SK-N-SH (cell line): Measurements from ENCODE around the gene LIN52.

Experiments used
- CHD2 ChIP-seq: fragments of 150-350 bp; IDR thresholded peaks from 2 replicates; pipeline ENCODE4 v1.6.1; 2018; ENCODE audit warnings: low read length; ENCODE audit not compliant: partially characterized antibody
- EP300 ChIP-seq, 2 experiments: IDR thresholded peaks; 2 replicates each; pipeline versions ENCODE4 v1.4.0 to v1.6.1; 2012; ENCODE audit warnings: borderline replicate concordance in 1 of 2, low read depth in 1 of 2, low read length in 1 of 2
- GATA2 ChIP-seq: sonication (generic); formaldehyde crosslinking; IDR thresholded peaks from 2 replicates; pipeline ENCODE4 v1.5.0; 2020; ENCODE audit warnings: mild to moderate bottlenecking, missing genetic modification reagents
- NFIC ChIP-seq: IDR thresholded peaks from 2 replicates; pipeline ENCODE4 v1.4.0; 2012; ENCODE audit warnings: borderline replicate concordance
- RCOR1 ChIP-seq: fragments of 150-350 bp; IDR thresholded peaks from 2 replicates; pipeline ENCODE4 v1.6.1; 2017; ENCODE audit warnings: antibody characterized with exemption, low read length
- SMC3 ChIP-seq: IDR thresholded peaks from 2 replicates; pipeline ENCODE4 v1.6.1; 2012; ENCODE audit warnings: low read depth, low read length, improper control_type of control experiment
- TF ChIP-seq, protein P1 (sequence below): fragments of 200-600 bp; sonication (generic); IDR thresholded peaks from 2 replicates; pipeline ENCODE4 v1.6.1; 2017; ENCODE audit warnings: antibody characterized with exemption, mild to moderate bottlenecking, moderate library complexity
- TF ChIP-seq, protein P2 (sequence below): fragments of 150-350 bp; IDR thresholded peaks from 2 replicates; pipeline ENCODE4 v1.6.1; 2017; ENCODE audit warnings: antibody characterized with exemption, low read length, low read depth, borderline replicate concordance

DNA sequence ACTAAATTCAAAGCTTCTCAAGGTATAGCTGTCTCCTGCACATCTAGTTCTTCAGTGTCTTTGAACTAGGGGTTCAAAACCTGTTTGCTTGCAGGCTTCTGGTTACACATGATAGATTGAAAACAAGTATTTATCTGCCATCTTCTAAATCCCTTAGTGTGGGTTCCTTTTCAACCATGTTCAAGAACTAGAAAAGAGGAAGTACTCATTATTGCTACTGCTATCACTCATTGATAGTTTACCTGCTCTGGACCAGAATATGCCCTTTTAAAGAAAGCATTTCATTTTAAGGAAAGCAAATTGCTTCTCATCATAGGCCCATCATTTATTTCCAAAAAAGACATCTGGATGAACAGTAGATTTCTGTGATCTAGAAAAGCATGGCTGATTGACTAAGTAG lies 117.4 kb downstream of the LIN52 start:
- TF ChIP-seq, protein P1, sequence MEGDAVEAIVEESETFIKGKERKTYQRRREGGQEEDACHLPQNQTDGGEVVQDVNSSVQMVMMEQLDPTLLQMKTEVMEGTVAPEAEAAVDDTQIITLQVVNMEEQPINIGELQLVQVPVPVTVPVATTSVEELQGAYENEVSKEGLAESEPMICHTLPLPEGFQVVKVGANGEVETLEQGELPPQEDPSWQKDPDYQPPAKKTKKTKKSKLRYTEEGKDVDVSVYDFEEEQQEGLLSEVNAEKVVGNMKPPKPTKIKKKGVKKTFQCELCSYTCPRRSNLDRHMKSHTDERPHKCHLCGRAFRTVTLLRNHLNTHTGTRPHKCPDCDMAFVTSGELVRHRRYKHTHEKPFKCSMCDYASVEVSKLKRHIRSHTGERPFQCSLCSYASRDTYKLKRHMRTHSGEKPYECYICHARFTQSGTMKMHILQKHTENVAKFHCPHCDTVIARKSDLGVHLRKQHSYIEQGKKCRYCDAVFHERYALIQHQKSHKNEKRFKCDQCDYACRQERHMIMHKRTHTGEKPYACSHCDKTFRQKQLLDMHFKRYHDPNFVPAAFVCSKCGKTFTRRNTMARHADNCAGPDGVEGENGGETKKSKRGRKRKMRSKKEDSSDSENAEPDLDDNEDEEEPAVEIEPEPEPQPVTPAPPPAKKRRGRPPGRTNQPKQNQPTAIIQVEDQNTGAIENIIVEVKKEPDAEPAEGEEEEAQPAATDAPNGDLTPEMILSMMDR = no peak
- TF ChIP-seq, protein P2, sequence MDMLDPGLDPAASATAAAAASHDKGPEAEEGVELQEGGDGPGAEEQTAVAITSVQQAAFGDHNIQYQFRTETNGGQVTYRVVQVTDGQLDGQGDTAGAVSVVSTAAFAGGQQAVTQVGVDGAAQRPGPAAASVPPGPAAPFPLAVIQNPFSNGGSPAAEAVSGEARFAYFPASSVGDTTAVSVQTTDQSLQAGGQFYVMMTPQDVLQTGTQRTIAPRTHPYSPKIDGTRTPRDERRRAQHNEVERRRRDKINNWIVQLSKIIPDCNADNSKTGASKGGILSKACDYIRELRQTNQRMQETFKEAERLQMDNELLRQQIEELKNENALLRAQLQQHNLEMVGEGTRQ = no peak
- TF ChIP-seq GATA2 (CRISPR knock-in tag) (no peak), SMC3 (no peak), EP300 (IDR thresholded peaks at IDR 0.05; ENCODE audit: borderline replicate concordance in 1 of 2, low read depth in 1 of 2, low read length in 1 of 2) (no peak), NFIC (no peak), RCOR1 (no peak), CHD2 (no peak)
